Vagina (tissue), 2 donors: Measurements from ENCODE around the gene HSPB2. TPM values are rescaled to one million over a fixed set of nuclear protein-coding genes. Genes with fewer than 3 reads are reported as not detected.

Experiments used
- DNase-seq, 2 donors: peaks; one replicate each; pipeline ENCODE4 v3.0.0-alpha.2; 2017; ENCODE audit errors: extremely low spot score in 2 of 2
- H3K27ac ChIP-seq: fragments of 200-600 bp; sonication (generic); one replicate; pipeline ENCODE4 v1.5.1; 2019
- H3K27me3 ChIP-seq: fragments of 200-600 bp; sonication (generic); one replicate; pipeline ENCODE4 v1.5.1; 2019
- H3K36me3 ChIP-seq, 2 donors: fragments of 200-600 bp; sonication (generic); one replicate each; pipeline ENCODE4 v1.5.1; 2017 to 2019
- H3K4me1 ChIP-seq: fragments of 200-600 bp; sonication (generic); one replicate; pipeline ENCODE4 v1.5.1; 2019
- H3K4me3 ChIP-seq, 2 donors: fragments of 200-600 bp; sonication (generic); 1 replicate in 1 of 2; 2 replicates in 1 of 2; pipeline ENCODE4 v1.5.1; 2016 to 2019
- H3K9me3 ChIP-seq: fragments of 200-600 bp; sonication (generic); one replicate; pipeline ENCODE4 v1.5.1; 2019
- POLR2A ChIP-seq, 2 donors: fragments of 450-650 bp; IDR thresholded peaks; one replicate each; pipeline ENCODE4 v1.6.1; 2017; ENCODE audit warnings: antibody characterized with exemption in 2 of 2, mild to moderate bottlenecking in 2 of 2, moderate library complexity in 2 of 2
- POLR2AphosphoS5 ChIP-seq, 2 donors: sonication (generic); formaldehyde crosslinking; IDR thresholded peaks; one replicate each; pipeline ENCODE4 v1.9.0; 2017; ENCODE audit warnings: antibody characterized with exemption in 2 of 2, mild to moderate bottlenecking in 2 of 2, low read depth in 1 of 2; ENCODE audit not compliant: insufficient read depth in 1 of 2
- intact Hi-C: fragments of 100-400 bp; cut with DNase I; formaldehyde crosslinking; loops from one replicate; pipeline ENCODE4 v1.15.1; 2023
- total RNA-seq: library from RNA; depleted of rRNA; stranded (reverse); fragments of >200 nt; gene quantifications from one replicate; pipeline ENCODE4 v1.2.3, GENCODE V29; 2016
- TF ChIP-seq, protein P1 (sequence below), 3 experiments: fragments of 450-650 bp in 2 of 3; fragments of 200-600 bp in 1 of 3; sonication (generic) in 1 of 3; IDR thresholded peaks; one replicate each; pipeline ENCODE4 v1.5.1; 2017 to 2019; ENCODE audit warnings: antibody characterized with exemption in 3 of 3, mild to moderate bottlenecking in 2 of 3, moderate library complexity in 2 of 3

The HSPB2 gene
- total RNA-seq, 1 donor from 2014 or later = not detected

DNA sequence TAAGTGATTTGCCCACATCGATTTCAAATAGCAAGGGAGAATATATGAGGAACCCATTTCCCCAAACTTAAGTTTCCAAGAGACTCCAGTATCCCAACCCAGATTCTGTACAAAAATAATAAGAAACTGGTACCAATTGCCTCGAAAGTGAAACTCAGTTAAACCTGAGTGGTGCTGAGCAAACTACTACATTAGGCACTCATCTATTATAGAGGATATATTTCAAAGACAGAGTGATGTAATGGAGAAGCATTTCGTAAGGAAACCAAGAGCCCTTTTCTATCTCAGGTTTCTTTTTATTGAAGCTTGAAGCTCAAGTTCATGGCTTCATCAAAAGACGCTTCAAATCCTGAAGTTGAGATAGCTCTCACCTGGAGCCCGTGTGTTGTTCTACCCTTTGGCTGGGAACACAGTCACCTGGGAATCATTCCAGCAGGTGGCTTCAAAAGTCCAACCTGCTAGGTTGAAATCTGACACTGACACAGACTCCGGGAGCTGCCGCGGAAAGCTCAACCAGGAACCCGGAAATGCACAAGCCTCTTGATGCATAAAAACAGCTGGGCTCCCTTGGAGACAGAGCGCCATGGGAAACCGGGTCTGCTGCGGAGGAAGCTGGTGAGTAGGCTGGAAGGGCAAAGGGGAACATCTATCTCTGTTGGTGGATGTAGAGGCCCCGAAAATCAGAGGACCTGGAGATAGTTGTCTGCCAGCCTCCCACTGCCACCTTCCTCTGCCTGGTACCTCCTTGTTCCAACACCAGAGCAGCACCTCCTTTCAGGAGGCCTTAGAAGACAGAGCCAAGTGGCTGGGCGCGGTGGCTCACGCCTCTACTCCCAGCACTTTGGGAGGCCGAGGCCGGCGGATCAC is 6.1 kb downstream of the HSPB2 start, which contains the start of gene C11orf52:
TSS of gene C11orf52 (plus strand) at position 524 of the 867 bp plus-strand sequence. CDS start at position 584, 60 bp downstream.
- H3K36me3 ChIP-seq = no peaks in the 10 kb centered on the region
- H3K27ac ChIP-seq = peak within 1 kb of the TSS; percentile 50
- TF ChIP-seq POLR2A (IDR thresholded peaks at IDR 0.05) = no peak
- TF ChIP-seq, protein P1, sequence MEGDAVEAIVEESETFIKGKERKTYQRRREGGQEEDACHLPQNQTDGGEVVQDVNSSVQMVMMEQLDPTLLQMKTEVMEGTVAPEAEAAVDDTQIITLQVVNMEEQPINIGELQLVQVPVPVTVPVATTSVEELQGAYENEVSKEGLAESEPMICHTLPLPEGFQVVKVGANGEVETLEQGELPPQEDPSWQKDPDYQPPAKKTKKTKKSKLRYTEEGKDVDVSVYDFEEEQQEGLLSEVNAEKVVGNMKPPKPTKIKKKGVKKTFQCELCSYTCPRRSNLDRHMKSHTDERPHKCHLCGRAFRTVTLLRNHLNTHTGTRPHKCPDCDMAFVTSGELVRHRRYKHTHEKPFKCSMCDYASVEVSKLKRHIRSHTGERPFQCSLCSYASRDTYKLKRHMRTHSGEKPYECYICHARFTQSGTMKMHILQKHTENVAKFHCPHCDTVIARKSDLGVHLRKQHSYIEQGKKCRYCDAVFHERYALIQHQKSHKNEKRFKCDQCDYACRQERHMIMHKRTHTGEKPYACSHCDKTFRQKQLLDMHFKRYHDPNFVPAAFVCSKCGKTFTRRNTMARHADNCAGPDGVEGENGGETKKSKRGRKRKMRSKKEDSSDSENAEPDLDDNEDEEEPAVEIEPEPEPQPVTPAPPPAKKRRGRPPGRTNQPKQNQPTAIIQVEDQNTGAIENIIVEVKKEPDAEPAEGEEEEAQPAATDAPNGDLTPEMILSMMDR (IDR thresholded peaks at IDR 0.05) = no peak
- TF ChIP-seq POLR2AphosphoS5 (IDR thresholded peaks at IDR 0.05; ENCODE audit: insufficient read depth in 1 of 2, low read depth in 1 of 2) = peak in 1 of 2 donors; percentile 54
- no peak for DNase-seq
- peak within 1 kb of the TSS in 1 of 2 donors; percentile 15 for H3K4me3 ChIP-seq
- intact Hi-C loops = no loop called here
- no peaks in the 10 kb centered on the region for H3K9me3 ChIP-seq
- no peaks in the 10 kb centered on the region for H3K27me3 ChIP-seq
- H3K4me1 ChIP-seq = peaks cover 32% of the 10 kb centered on the region

DNA sequence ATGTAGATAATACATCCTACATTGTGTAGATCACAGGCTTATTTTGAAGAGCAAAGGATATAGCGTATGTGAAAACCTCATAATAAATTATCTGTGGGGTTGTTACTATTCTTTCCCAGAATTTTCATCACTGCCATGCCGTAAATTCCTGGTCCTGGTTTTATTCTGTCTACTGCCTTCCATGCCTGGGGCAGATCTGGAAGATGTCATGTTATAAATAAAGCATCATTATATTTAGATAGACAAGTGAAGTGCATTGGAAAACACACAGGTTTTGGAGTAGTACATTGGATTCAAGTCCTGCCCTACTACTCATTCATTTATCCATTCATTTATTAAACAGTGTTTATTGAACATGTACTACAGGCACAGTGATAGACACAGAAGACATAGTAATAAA is 8.4 kb downstream of the HSPB2 start:
- no peak overlapping the region for H3K27ac ChIP-seq
- H3K4me3 ChIP-seq = no peak overlapping the region
- no peaks in the 10 kb centered on the region for H3K36me3 ChIP-seq
- no peak for DNase-seq
- H3K4me1 ChIP-seq = peaks cover 27% of the 10 kb centered on the region
- H3K27me3 ChIP-seq = no peaks in the 10 kb centered on the region
- H3K9me3 ChIP-seq = no peaks in the 10 kb centered on the region
- intact Hi-C loops = loop anchor here (10.0 kb wide), 1 partner anchor 46 kb away; the partner anchor contains the start of genes ALG9, CFAP68 and FDXACB1
- no peak for TF ChIP-seq POLR2AphosphoS5 (IDR thresholded peaks at IDR 0.05; ENCODE audit: insufficient read depth in 1 of 2, low read depth in 1 of 2)
- TF ChIP-seq POLR2A (IDR thresholded peaks at IDR 0.05) = no peak

DNA sequence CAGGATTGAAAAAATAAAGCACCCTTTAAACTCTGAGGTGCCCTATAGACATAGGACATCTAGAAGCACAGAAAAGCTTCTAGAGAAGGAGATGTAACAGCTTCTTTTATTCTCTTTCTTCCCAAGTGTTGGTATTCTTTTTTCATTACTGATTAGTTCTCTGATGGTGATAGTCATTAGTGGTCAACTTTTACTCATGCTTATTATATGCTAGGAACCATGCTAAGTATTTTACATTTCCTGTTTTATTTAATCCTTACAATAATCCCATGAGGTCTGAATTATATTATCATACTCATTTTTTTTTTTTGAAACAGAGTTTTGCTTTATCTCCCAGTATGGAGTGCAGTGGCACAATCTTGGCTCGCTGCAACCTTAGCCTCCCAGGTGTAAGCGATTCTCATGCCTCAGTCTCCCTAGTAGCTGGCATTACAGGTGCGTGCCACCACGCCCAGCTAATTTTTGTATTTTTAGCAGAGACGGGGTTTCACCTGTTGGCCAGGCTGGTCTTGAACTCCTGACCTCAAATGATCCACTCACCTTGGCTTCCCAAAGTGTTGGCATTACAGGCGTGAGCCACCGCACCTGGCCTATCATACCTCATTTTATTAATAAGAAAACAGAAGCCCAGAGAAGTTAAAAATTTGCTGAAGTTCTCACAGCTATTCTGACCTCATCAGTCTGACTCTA is 9.2 kb downstream of the HSPB2 start:
- H3K9me3 ChIP-seq = no peaks in the 10 kb centered on the region
- H3K4me1 ChIP-seq = peaks cover 33% of the 10 kb centered on the region
- no peak overlapping the region for H3K27ac ChIP-seq
- DNase-seq = no peak
- intact Hi-C loops = loop anchor here (10.0 kb wide), 1 partner anchor 47 kb away; the partner anchor contains the start of genes ALG9, CFAP68 and FDXACB1
- H3K27me3 ChIP-seq = no peaks in the 10 kb centered on the region
- no peaks in the 10 kb centered on the region for H3K36me3 ChIP-seq
- H3K4me3 ChIP-seq = no peak overlapping the region
- TF ChIP-seq POLR2A (IDR thresholded peaks at IDR 0.05) = no peak
- TF ChIP-seq POLR2AphosphoS5 (IDR thresholded peaks at IDR 0.05; ENCODE audit: insufficient read depth in 1 of 2, low read depth in 1 of 2) = no peak
- TF ChIP-seq, protein P1 (IDR thresholded peaks at IDR 0.05) = no peak

DNA sequence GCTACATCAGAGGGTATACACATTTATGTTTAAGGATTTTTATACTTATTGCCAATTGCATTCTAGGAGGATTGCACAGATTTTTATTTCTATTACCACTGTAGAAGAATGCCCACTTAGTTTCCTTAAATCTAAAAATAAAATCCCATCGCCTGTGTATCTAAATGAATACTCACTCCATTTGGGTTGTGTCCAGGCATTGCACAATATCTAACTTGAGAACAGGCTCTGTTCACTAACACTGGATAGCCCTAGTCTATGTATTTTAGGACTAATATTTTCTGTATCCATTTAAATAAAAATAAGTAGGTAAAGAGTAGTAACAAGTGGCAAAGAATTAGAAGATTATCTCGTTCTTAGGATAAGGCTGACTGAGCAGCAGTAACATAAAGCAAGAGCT is 10.3 kb downstream of the HSPB2 start:
- no peaks in the 10 kb centered on the region for H3K27me3 ChIP-seq
- H3K4me1 ChIP-seq = peaks cover 39% of the 10 kb centered on the region
- TF ChIP-seq, protein P1 (IDR thresholded peaks at IDR 0.05) = no peak
- TF ChIP-seq POLR2AphosphoS5 (IDR thresholded peaks at IDR 0.05; ENCODE audit: insufficient read depth in 1 of 2, low read depth in 1 of 2) (peak in 1 of 2 donors; percentile 96), POLR2A (IDR thresholded peaks at IDR 0.05) (no peak)

DNA sequence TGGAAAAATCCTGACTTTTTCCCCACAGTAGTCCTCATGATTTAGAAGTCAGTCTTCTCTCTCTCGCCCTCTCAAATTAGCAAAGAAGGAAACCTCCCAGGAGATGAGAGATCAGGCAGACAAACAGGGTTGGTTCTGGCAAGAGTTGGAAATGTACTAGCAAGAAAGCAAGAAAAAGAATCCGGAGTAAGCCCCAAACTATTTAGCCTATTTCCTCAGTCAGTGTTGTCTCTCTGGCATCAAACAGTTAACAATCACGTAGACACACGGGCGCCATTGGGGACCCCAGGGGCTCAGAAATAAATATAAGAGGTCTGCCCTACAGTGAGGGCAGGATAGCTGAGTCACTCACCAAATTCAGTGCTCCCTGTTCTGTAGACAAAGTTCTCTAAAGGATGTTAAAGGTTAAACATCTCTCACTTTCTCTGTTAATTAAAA is 10.8 kb downstream of the HSPB2 start:
- no peak for TF ChIP-seq POLR2AphosphoS5 (IDR thresholded peaks at IDR 0.05; ENCODE audit: insufficient read depth in 1 of 2, low read depth in 1 of 2)
- TF ChIP-seq, protein P1 (IDR thresholded peaks at IDR 0.05) = no peak
- no peak for TF ChIP-seq POLR2A (IDR thresholded peaks at IDR 0.05)
- H3K27me3 ChIP-seq = no peaks in the 10 kb centered on the region
- peak overlapping the region; percentile 89 for H3K27ac ChIP-seq
- no peaks in the 10 kb centered on the region for H3K9me3 ChIP-seq
- intact Hi-C loops = loop anchor here (10.0 kb wide), 1 partner anchor 49 kb away; the partner anchor contains the start of genes ALG9, CFAP68 and FDXACB1
- H3K4me1 ChIP-seq = peaks cover 39% of the 10 kb centered on the region
- no peak overlapping the region for H3K4me3 ChIP-seq
- no peak for DNase-seq
- H3K36me3 ChIP-seq = no peaks in the 10 kb centered on the region

More for the DNA sequence above, 10.3 kb downstream of the HSPB2 start:
- Histone ChIP-seq H3K4me3 (no peak overlapping the region), H3K9me3 (no peaks in the 10 kb centered on the region), H3K27ac (peak overlapping the region; percentile 89), H3K36me3 (no peaks in the 10 kb centered on the region)
- intact Hi-C loops = loop anchor here (10.0 kb wide), 1 partner anchor 48 kb away; the partner anchor contains the start of genes ALG9, CFAP68 and FDXACB1
- no peak for DNase-seq
